Keratinocyte (primary cell): ENCODE data around the gene SPANXN3. TPM values are rescaled to one million over a fixed set of nuclear protein-coding genes. Genes with fewer than 3 reads are reported as not detected.

Source experiments
- DNase-seq: peaks from one replicate; pipeline ENCODE4 v3.0.0-alpha.2; 2011; ENCODE audit warnings: low read depth, missing footprints, low spot score
- FAIRE-seq: peaks from 2 replicates; lab custom pipeline; 2011; peaks lifted over from hg19 to GRCh38; lab: Jason Lieb, UNC
- H2AFZ ChIP-seq: 2 replicates; pipeline ENCODE4 v1.6.0; 2012; ENCODE audit warnings: low read length, control low read depth, inconsistent platforms; ENCODE audit not compliant: control insufficient read depth
- H3K27ac ChIP-seq: 2 replicates; pipeline ENCODE4 v1.5.1; 2011; ENCODE audit warnings: low read length; ENCODE audit not compliant: control insufficient read depth, insufficient read depth
- H3K27me3 ChIP-seq: 3 replicates; pipeline ENCODE4 v1.6.0; 2011; ENCODE audit warnings: low read length; ENCODE audit not compliant: control insufficient read depth, insufficient read depth; ENCODE audit errors: extremely low read depth
- H3K36me3 ChIP-seq, 2 experiments: 2 replicates in 1 of 2; 3 replicates in 1 of 2; pipeline ENCODE4 v1.5.1; 2011; ENCODE audit warnings: low read length in 2 of 2, mild to moderate bottlenecking in 1 of 2; ENCODE audit not compliant: control insufficient read depth in 2 of 2, insufficient read depth in 2 of 2; ENCODE audit errors: extremely low read depth in 1 of 2
- H3K4me1 ChIP-seq: 3 replicates; pipeline ENCODE4 v1.5.1; 2011; ENCODE audit warnings: low read length; ENCODE audit not compliant: control insufficient read depth, insufficient read depth; ENCODE audit errors: extremely low read depth
- H3K4me2 ChIP-seq: 3 replicates; pipeline ENCODE4 v1.6.0; 2011; ENCODE audit warnings: low read depth, low read length; ENCODE audit not compliant: control insufficient read depth, insufficient read depth; ENCODE audit errors: extremely low read depth
- H3K4me3 ChIP-seq, 3 experiments: fragments of 200-600 bp in 1 of 3; sonication (generic) in 1 of 3; 2 replicates in 2 of 3; 3 replicates in 1 of 3; pipeline ENCODE4 v1.5.1; 2011 to 2016; ENCODE audit warnings: low read length in 3 of 3, mild to moderate bottlenecking in 3 of 3, control low read depth in 2 of 3, inconsistent platforms in 1 of 3, low read depth in 1 of 3, mixed read lengths in 1 of 3, mixed run types in 1 of 3, moderate library complexity in 1 of 3; ENCODE audit not compliant: control insufficient read depth in 2 of 3, insufficient read depth in 2 of 3; ENCODE audit errors: extremely low read depth in 1 of 3
- H3K79me2 ChIP-seq: 2 replicates; pipeline ENCODE4 v1.6.0; 2012; ENCODE audit warnings: low read length; ENCODE audit not compliant: control insufficient read depth, insufficient read depth
- H3K9ac ChIP-seq: 3 replicates; pipeline ENCODE4 v1.6.0; 2011; ENCODE audit warnings: low read length; ENCODE audit not compliant: control insufficient read depth, insufficient read depth; ENCODE audit errors: extremely low read depth
- H3K9me1 ChIP-seq: 3 replicates; pipeline ENCODE4 v1.6.0; 2011; ENCODE audit warnings: low read length; ENCODE audit not compliant: control insufficient read depth, insufficient read depth; ENCODE audit errors: extremely low read depth
- H3K9me3 ChIP-seq: 2 replicates; pipeline ENCODE4 v1.5.1; 2012; ENCODE audit warnings: low read depth, low read length; ENCODE audit not compliant: control insufficient read depth
- H4K20me1 ChIP-seq: 3 replicates; pipeline ENCODE4 v1.6.0; 2011; ENCODE audit warnings: low read length; ENCODE audit not compliant: control insufficient read depth, insufficient read depth; ENCODE audit errors: extremely low read depth
- CTCF ChIP-seq, 3 experiments: IDR thresholded peaks in 1 of 3; conservative IDR thresholded peaks in 1 of 3; optimal IDR thresholded peaks in 1 of 3; 2 replicates in 2 of 3; 3 replicates in 1 of 3; pipeline versions ENCODE3 to v1.5.1; 2011; ENCODE audit warnings: low read length in 3 of 3, mild to moderate bottlenecking in 3 of 3, moderate library complexity in 2 of 3, control low read depth in 1 of 3, inconsistent platforms in 1 of 3; ENCODE audit not compliant: insufficient read depth in 2 of 3; ENCODE audit errors: extremely low read depth in 1 of 3
- EZH2 ChIP-seq: IDR thresholded peaks from one replicate; pipeline ENCODE4 v1.6.1; 2012; ENCODE audit warnings: inconsistent platforms, mild to moderate bottlenecking, low read length, moderate library complexity
- dilution Hi-C: fragments of 300-500 bp; cut with MboI; formaldehyde crosslinking; loops from one replicate; pipeline ENCODE4 v1.7.0; 2020; ENCODE audit warnings: low sequenced_read_pairs; ENCODE audit not compliant: extremely low pct_ligation_motif_present
- polyA plus RNA-seq, 5 experiments: library from polyadenylated mRNA; depleted of rRNA in 3 of 5; stranded (reverse) in 3 of 5; stranded (forward) in 1 of 5; unstranded in 1 of 5; fragments of >200 nt; gene quantifications; 1 replicate in 1 of 5; 2 replicates in 3 of 5; 3 replicates in 1 of 5; pipeline versions ENCODE4 v1.2.1 to v1.2.3, GENCODE V29; 2011 to 2012; ENCODE audit warnings: missing spikeins in 2 of 5, low read depth in 1 of 5, low replicate concordance in 1 of 5

The SPANXN3 gene
- polyA plus RNA-seq, 1 donor (not counting 4 experiments of a cell fraction or from before 2014, with no cell fraction given): not detected

GRCh38 chrX:143462696-143463095 lies 54.6 kb downstream of the SPANXN3 start:
- no peaks in the 10 kb centered on the region for H3K4me1 ChIP-seq
- dilution Hi-C loops: no loop called here
- H3K79me2 ChIP-seq: no peaks in the 10 kb centered on the region
- no peak for FAIRE-seq
- H3K27ac ChIP-seq: no peak overlapping the region
- DNase-seq: no peak
- H2AFZ ChIP-seq: no peak overlapping the region
- H3K4me3 ChIP-seq: no peak overlapping the region
- no peaks in the 10 kb centered on the region for H3K27me3 ChIP-seq
- H3K9me3 ChIP-seq: no peaks in the 10 kb centered on the region
- H3K9me1 ChIP-seq: no peaks in the 10 kb centered on the region
- no peak overlapping the region for H3K4me2 ChIP-seq
- H3K36me3 ChIP-seq: no peaks in the 10 kb centered on the region
- H4K20me1 ChIP-seq: no peaks in the 10 kb centered on the region
- no peak overlapping the region for H3K9ac ChIP-seq
- TF ChIP-seq EZH2 (no peak), CTCF (optimal IDR thresholded peaks at IDR 0.05 in 1 of 3, IDR thresholded peaks at IDR 0.05 in 1 of 3, conservative IDR thresholded peaks at IDR 0.05 in 1 of 3; ENCODE audit: extremely low read depth in 1 of 3, insufficient read depth in 2 of 3, low read length in 3 of 3) (no peak)

GRCh38 chrX:143461606-143462005 lies 55.7 kb downstream of the SPANXN3 start:
- FAIRE-seq (no peak), DNase-seq (no peak)
- H2AFZ ChIP-seq: no peak overlapping the region
- H3K27ac ChIP-seq: no peak overlapping the region
- TF ChIP-seq CTCF (optimal IDR thresholded peaks at IDR 0.05 in 1 of 3, IDR thresholded peaks at IDR 0.05 in 1 of 3, conservative IDR thresholded peaks at IDR 0.05 in 1 of 3; ENCODE audit: extremely low read depth in 1 of 3, insufficient read depth in 2 of 3, low read length in 3 of 3) (no peak), EZH2 (no peak)
- no peak overlapping the region for H3K9ac ChIP-seq
- no peaks in the 10 kb centered on the region for H3K79me2 ChIP-seq
- no peak overlapping the region for H3K4me2 ChIP-seq
- H3K9me3 ChIP-seq: no peaks in the 10 kb centered on the region
- H3K9me1 ChIP-seq: no peaks in the 10 kb centered on the region
- dilution Hi-C loops: no loop called here
- H3K27me3 ChIP-seq: no peaks in the 10 kb centered on the region
- no peak overlapping the region for H3K4me3 ChIP-seq
- H4K20me1 ChIP-seq: no peaks in the 10 kb centered on the region
- H3K4me1 ChIP-seq: no peaks in the 10 kb centered on the region
- no peaks in the 10 kb centered on the region for H3K36me3 ChIP-seq

Other genes starting within 250 kb of the SPANXN3 start
- 0.01 TPM in 2 of 3 replicates, not detected in the other for gene SLITRK4, start 118.6 kb upstream of the SPANXN3 start, polyA plus RNA-seq
- not detected in 3 replicates for gene SPANXN2, start 203.3 kb upstream of the SPANXN3 start, polyA plus RNA-seq